WTC11 (cell line): ENCODE results near the gene CRKL. TPM values are rescaled to one million over a fixed set of nuclear protein-coding genes. Genes with fewer than 3 reads are reported as not detected.

Experiments used
- ATF1 ChIP-seq: sonication (generic); formaldehyde crosslinking; IDR thresholded peaks from 2 replicates; pipeline ENCODE4 v1.8.1; 2023; ENCODE audit warnings: mild to moderate bottlenecking, moderate library complexity, missing genetic modification reagents
- ETV6 ChIP-seq: sonication (generic); formaldehyde crosslinking; IDR thresholded peaks from 2 replicates; pipeline ENCODE4 v1.8.1; 2022; ENCODE audit warnings: mild to moderate bottlenecking, missing genetic modification reagents
- GRHL2 ChIP-seq: fragments of 250-450 bp; sonication (Bioruptor Pico); IDR thresholded peaks from 2 replicates; pipeline ENCODE4 v1.8.0; 2022; ENCODE audit warnings: mild to moderate bottlenecking, moderate library complexity; ENCODE audit not compliant: insufficient replicate concordance, severe bottlenecking
- TCF7 ChIP-seq: sonication (generic); formaldehyde crosslinking; IDR thresholded peaks from 2 replicates; pipeline ENCODE4 v1.8.0; 2022; ENCODE audit warnings: mild to moderate bottlenecking, low read depth, missing genetic modification reagents, moderate library complexity
- TP53 ChIP-seq: sonication (generic); formaldehyde crosslinking; IDR thresholded peaks from 2 replicates; pipeline ENCODE4 v1.8.1; 2023; ENCODE audit warnings: mild to moderate bottlenecking, missing genetic modification reagents
- total RNA-seq: library from RNA; stranded (reverse); gene quantifications from 3 replicates; pipeline ENCODE4 v1.2.3, GENCODE V29; 2021
- TF ChIP-seq, protein P1 (sequence below): sonication (generic); formaldehyde crosslinking; IDR thresholded peaks from 2 replicates; pipeline ENCODE4 v1.8.0; 2022; ENCODE audit warnings: mild to moderate bottlenecking, missing genetic modification reagents
- TF ChIP-seq, protein P2 (sequence below): sonication (generic); formaldehyde crosslinking; IDR thresholded peaks from 2 replicates; pipeline ENCODE4 v1.8.0; 2022; ENCODE audit warnings: mild to moderate bottlenecking, missing genetic modification reagents
- TF ChIP-seq, protein P3 (sequence below): fragments of 250-450 bp; sonication (Bioruptor Pico); conservative IDR thresholded peaks from 2 replicates; pipeline ENCODE4 v1.9.0; 2021; ENCODE audit warnings: mild to moderate bottlenecking
- TF ChIP-seq, protein P4 (sequence below): sonication (generic); formaldehyde crosslinking; IDR thresholded peaks from 2 replicates; pipeline ENCODE4 v1.8.0; 2022; ENCODE audit warnings: missing genetic modification reagents
- TF ChIP-seq, protein P5 (sequence below): fragments of 250-450 bp; sonication (Bioruptor Pico); IDR thresholded peaks from 2 replicates; pipeline ENCODE4 v1.9.0; 2021; ENCODE audit warnings: moderate library complexity, mild to moderate bottlenecking, inconsistent platforms, borderline replicate concordance

Gene CRKL
- total RNA-seq, 1 experiment from 2014 or later, result 114 TPM

DNA sequence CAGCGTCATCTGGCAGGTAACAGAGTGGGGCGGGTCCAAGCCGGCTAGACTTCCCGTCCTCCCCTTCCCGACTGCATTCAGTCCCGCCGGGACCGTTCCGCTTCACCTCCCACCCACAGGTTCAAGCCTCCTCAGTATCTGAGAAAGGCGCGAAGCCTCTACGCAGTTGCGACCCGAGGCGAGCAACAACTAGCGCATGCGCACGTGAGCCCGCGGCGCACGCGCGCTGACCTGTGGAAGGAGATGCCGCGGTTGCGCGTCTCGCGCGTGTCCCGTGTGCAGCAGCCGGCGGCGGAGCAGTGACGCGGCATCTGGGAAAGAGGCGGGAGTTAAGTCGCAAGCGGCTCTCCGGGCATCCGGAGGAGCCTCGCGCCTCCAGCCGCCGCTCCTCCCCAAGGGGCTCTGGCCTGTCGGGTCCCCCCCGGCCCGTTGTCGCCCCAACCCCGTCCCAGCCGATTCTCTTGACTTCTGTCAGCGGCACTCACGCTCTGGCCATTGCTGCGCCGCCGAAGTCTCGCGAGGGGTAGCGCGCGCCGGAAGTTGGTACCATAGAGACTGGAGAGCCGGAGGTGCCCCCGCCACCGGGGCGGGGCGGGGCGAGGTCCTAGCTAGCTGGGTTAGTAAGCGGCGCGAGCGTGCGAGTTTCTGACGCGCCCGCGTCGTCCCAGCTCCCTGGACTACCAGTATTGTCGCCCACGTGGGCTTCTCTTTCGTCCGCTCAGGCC, 84.6 kb downstream of the CRKL start, which contains the start of gene THAP7 (continued):
- TF ChIP-seq TCF7 (CRISPR knock-in tag) (peak; percentile 51; the same call in 1 of the 2 replicates), ATF1 (CRISPR knock-in tag) (0 out of 2 replicates have a peak, but pooled peaks have one; percentile 59), GRHL2 (CRISPR knock-in tag) (no peak), ETV6 (peak; percentile 84), TP53 (CRISPR knock-in tag) (no peak)
- TF ChIP-seq, protein P1, sequence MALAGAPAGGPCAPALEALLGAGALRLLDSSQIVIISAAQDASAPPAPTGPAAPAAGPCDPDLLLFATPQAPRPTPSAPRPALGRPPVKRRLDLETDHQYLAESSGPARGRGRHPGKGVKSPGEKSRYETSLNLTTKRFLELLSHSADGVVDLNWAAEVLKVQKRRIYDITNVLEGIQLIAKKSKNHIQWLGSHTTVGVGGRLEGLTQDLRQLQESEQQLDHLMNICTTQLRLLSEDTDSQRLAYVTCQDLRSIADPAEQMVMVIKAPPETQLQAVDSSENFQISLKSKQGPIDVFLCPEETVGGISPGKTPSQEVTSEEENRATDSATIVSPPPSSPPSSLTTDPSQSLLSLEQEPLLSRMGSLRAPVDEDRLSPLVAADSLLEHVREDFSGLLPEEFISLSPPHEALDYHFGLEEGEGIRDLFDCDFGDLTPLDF (CRISPR knock-in tag), result peak; percentile 89
- TF ChIP-seq, protein P2, sequence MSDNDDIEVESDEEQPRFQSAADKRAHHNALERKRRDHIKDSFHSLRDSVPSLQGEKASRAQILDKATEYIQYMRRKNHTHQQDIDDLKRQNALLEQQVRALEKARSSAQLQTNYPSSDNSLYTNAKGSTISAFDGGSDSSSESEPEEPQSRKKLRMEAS (CRISPR knock-in tag), result peak; percentile 95
- TF ChIP-seq, protein P3, sequence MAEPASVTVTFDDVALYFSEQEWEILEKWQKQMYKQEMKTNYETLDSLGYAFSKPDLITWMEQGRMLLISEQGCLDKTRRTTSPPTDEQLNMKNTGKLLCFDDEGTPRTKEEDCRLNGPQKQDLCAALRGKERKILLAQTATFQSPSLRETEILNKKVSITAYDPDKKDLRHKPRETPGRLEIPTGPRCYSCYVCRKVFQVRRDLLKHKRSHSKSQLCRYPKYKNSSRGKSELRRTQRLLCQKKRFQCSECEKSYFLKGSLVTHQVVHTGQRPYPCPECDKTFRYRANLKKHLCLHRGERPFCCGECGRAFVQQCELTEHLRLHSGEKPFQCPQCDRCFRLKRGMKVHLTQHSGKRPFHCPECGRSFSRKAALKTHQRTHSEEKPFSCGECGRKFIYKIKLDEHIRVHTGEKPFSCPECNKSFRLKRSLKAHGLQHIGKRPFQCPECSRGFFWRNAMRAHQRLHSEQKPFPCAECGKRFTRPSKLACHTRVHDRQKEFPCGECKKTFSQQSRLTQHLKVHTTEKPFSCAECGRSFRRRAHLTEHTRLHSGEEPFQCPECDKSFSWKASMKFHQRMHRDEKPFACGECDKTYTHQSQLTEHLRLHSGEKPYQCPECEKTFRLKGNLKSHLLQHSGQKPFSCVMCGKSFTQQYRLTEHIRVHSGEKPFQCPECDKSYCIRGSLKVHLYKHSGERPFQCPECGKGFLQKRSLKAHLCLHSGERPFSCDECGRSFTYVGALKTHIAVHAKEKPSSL (CRISPR knock-in tag), result no peak
- TF ChIP-seq, protein P4, sequence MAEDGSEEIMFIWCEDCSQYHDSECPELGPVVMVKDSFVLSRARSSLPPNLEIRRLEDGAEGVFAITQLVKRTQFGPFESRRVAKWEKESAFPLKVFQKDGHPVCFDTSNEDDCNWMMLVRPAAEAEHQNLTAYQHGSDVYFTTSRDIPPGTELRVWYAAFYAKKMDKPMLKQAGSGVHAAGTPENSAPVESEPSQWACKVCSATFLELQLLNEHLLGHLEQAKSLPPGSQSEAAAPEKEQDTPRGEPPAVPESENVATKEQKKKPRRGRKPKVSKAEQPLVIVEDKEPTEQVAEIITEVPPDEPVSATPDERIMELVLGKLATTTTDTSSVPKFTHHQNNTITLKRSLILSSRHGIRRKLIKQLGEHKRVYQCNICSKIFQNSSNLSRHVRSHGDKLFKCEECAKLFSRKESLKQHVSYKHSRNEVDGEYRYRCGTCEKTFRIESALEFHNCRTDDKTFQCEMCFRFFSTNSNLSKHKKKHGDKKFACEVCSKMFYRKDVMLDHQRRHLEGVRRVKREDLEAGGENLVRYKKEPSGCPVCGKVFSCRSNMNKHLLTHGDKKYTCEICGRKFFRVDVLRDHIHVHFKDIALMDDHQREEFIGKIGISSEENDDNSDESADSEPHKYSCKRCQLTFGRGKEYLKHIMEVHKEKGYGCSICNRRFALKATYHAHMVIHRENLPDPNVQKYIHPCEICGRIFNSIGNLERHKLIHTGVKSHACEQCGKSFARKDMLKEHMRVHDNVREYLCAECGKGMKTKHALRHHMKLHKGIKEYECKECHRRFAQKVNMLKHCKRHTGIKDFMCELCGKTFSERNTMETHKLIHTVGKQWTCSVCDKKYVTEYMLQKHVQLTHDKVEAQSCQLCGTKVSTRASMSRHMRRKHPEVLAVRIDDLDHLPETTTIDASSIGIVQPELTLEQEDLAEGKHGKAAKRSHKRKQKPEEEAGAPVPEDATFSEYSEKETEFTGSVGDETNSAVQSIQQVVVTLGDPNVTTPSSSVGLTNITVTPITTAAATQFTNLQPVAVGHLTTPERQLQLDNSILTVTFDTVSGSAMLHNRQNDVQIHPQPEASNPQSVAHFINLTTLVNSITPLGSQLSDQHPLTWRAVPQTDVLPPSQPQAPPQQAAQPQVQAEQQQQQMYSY (CRISPR knock-in tag), result 0 out of 2 replicates have a peak, but pooled peaks have one; percentile 7
- TF ChIP-seq, protein P5, sequence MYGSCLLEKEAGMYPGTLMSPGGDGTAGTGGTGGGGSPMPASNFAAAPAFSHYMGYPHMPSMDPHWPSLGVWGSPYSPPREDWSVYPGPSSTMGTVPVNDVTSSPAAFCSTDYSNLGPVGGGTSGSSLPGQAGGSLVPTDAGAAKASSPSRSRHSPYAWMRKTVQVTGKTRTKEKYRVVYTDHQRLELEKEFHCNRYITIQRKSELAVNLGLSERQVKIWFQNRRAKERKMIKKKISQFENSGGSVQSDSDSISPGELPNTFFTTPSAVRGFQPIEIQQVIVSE (CRISPR knock-in tag), result no peak

Other genes starting within 250 kb of the CRKL start
- 0.09 to 0.25 TPM (median 0.22 TPM) in 3 replicates for gene SERPIND1, start 143.3 kb upstream of the CRKL start, total RNA-seq
- 43.9 to 45.5 TPM (median 45.1 TPM) in 3 replicates for gene PI4KA, start 58.6 kb upstream of the CRKL start, total RNA-seq
- gene SNAP29, start 58.4 kb upstream of the CRKL start, total RNA-seq, result 13.3 to 14.7 TPM (median 14.0 TPM) in 3 replicates
- 2.6 to 3.4 TPM (median 2.8 TPM) in 3 replicates for gene AIFM3, start 49.8 kb downstream of the CRKL start, total RNA-seq
- gene LZTR1, start 64.9 kb downstream of the CRKL start, total RNA-seq, result 38.3 to 44.5 TPM (median 40.1 TPM) in 3 replicates
- gene THAP7, start 84.7 kb downstream of the CRKL start, total RNA-seq, result 18.7 to 23.9 TPM (median 19.3 TPM) in 3 replicates
- 0.13 to 0.69 TPM (median 0.30 TPM) in 3 replicates for gene P2RX6, start 97.8 kb downstream of the CRKL start, total RNA-seq
- 0.21 to 0.50 TPM (median 0.37 TPM) in 3 replicates for gene SLC7A4, start 115.2 kb downstream of the CRKL start, total RNA-seq
- not detected in 3 replicates for gene LRRC74B, start 128.5 kb downstream of the CRKL start, total RNA-seq